K562 (cell line): ENCODE results near the gene CRHR1. TPM values are rescaled to one million over a fixed set of nuclear protein-coding genes. Genes with fewer than 3 reads are reported as not detected.

Experiments used
- ARHGAP35 ChIP-seq: fragments of 450-650 bp; IDR thresholded peaks from 2 replicates; pipeline ENCODE4 v1.6.1; 2018; ENCODE audit not compliant: partially characterized antibody
- ATF1 ChIP-seq, 2 experiments: fragments of 450-650 bp in 1 of 2; IDR thresholded peaks; 2 replicates each; pipeline ENCODE4 v1.6.1; 2016; ENCODE audit warnings: missing compliant biosample characterization in 1 of 2, missing genetic modification characterization in 1 of 2
- DDX20 ChIP-seq: fragments of 450-650 bp; IDR thresholded peaks from 2 replicates; pipeline ENCODE4 v1.6.1; 2016; ENCODE audit warnings: missing genetic modification characterization, low read depth, mild to moderate bottlenecking, missing compliant biosample characterization, moderate library complexity
- ELF4 ChIP-seq: fragments of 450-650 bp; formaldehyde crosslinking; IDR thresholded peaks from 2 replicates; pipeline ENCODE4 v1.4.0; 2022; ENCODE audit warnings: missing genetic modification characterization
- FOSL1 ChIP-seq: fragments of 200-800 bp; sonication (Bioruptor generic); conservative IDR thresholded peaks from 2 replicates; pipeline ENCODE4 v1.6.1; 2016; ENCODE audit warnings: missing genetic modification characterization, missing compliant biosample characterization
- HDAC8 ChIP-seq: fragments of 450-650 bp; IDR thresholded peaks from 2 replicates; pipeline ENCODE4 v1.6.1; 2016; ENCODE audit warnings: mild to moderate bottlenecking, missing genetic modification characterization, moderate library complexity, missing compliant biosample characterization
- HEY1 ChIP-seq: fragments of 250-450 bp; sonication (Bioruptor Pico); IDR thresholded peaks from 2 replicates; pipeline ENCODE4 v1.5.0; 2020; ENCODE audit warnings: mild to moderate bottlenecking, moderate library complexity, borderline replicate concordance
- HIVEP1 ChIP-seq: fragments of 250-450 bp; sonication (Bioruptor Pico); IDR thresholded peaks from 2 replicates; pipeline ENCODE4 v1.4.0; 2020; ENCODE audit warnings: mild to moderate bottlenecking
- HMBOX1 ChIP-seq: sonication (generic); IDR thresholded peaks from 2 replicates; pipeline ENCODE4 v1.6.1; 2016
- KLF6 ChIP-seq: fragments of 250-450 bp; sonication (Bioruptor Pico); IDR thresholded peaks from 2 replicates; pipeline ENCODE4 v1.4.0; 2020; ENCODE audit warnings: mild to moderate bottlenecking, moderate library complexity, borderline replicate concordance
- L3MBTL2 ChIP-seq: fragments of 450-650 bp; IDR thresholded peaks from 2 replicates; pipeline ENCODE4 v1.6.1; 2016; ENCODE audit warnings: mild to moderate bottlenecking, moderate library complexity
- PTRF ChIP-seq: fragments of 450-650 bp; IDR thresholded peaks from 2 replicates; pipeline ENCODE4 v1.6.1; 2016; ENCODE audit warnings: mild to moderate bottlenecking, missing genetic modification characterization, missing compliant biosample characterization
- PTTG1 ChIP-seq: fragments of 450-650 bp; IDR thresholded peaks from 2 replicates; pipeline ENCODE4 v1.6.1; 2016; ENCODE audit warnings: low read depth, mild to moderate bottlenecking, missing genetic modification characterization, missing compliant biosample characterization
- RNF2 ChIP-seq: sonication (generic); IDR thresholded peaks from 2 replicates; pipeline ENCODE4 v1.6.1; 2016
- TEAD2 ChIP-seq: fragments of 450-650 bp; IDR thresholded peaks from 2 replicates; pipeline ENCODE4 v1.6.1; 2016; ENCODE audit warnings: missing genetic modification characterization, control low read depth, missing compliant biosample characterization
- ZC3H11A ChIP-seq: IDR thresholded peaks from 2 replicates; pipeline ENCODE4 v1.6.1; 2012; ENCODE audit warnings: low read depth, low read length, improper control_type of control experiment
- ZNF134 ChIP-seq: fragments of 250-450 bp; sonication (Bioruptor Pico); conservative IDR thresholded peaks from 2 replicates; pipeline ENCODE4 v1.4.0; 2020
- ZNF174 ChIP-seq: fragments of 250-450 bp; sonication (Bioruptor Pico); IDR thresholded peaks from 2 replicates; pipeline ENCODE4 v1.4.0; 2020; ENCODE audit warnings: mild to moderate bottlenecking
- ZNF184 ChIP-seq: sonication (generic); formaldehyde crosslinking; IDR thresholded peaks from 2 replicates; pipeline ENCODE4 v1.5.0; 2020; ENCODE audit warnings: missing genetic modification reagents
- ZNF57 ChIP-seq: fragments of 450-650 bp; formaldehyde crosslinking; IDR thresholded peaks from 2 replicates; pipeline ENCODE4 v1.4.0; 2020; ENCODE audit warnings: mild to moderate bottlenecking, moderate library complexity
- polyA plus RNA-seq, 8 experiments: library from polyadenylated mRNA; depleted of rRNA in 4 of 8; stranded (reverse) in 5 of 8; unstranded in 3 of 8; fragments of >200 nt; fragmentation: Nextera tagmentation in 2 of 8; fragmentation: Illumina TruSeq in 1 of 8; extraction: Ambion mirVana in 2 of 8; extraction: Trizol in 1 of 8; gene quantifications; 2 replicates each; pipeline versions ENCODE4 v1.2.1 to v1.2.3, GENCODE V29; 2011 to 2014; ENCODE audit warnings: inconsistent platforms in 1 of 8, missing spikeins in 1 of 8
- total RNA-seq, 7 experiments: library from RNA; depleted of rRNA in 6 of 7; stranded (reverse); fragments of >200 nt in 6 of 7; fragmentation: Illumina TruSeq in 2 of 7; extraction: Trizol in 2 of 7; gene quantifications; 2 replicates each; pipeline versions ENCODE4 v1.2.1 to v1.2.3, GENCODE V29; 2011 to 2021; ENCODE audit warnings: low replicate concordance in 1 of 7
- TF ChIP-seq, protein P1 (sequence below): fragments of 200-800 bp; sonication (Bioruptor generic); IDR thresholded peaks from 2 replicates; pipeline ENCODE4 v1.6.1; 2017; ENCODE audit warnings: missing genetic modification characterization, missing compliant biosample characterization
- TF ChIP-seq, protein P2 (sequence below): fragments of 250-450 bp; sonication (Bioruptor Pico); IDR thresholded peaks from 2 replicates; pipeline ENCODE4 v1.8.0; 2022; ENCODE audit warnings: moderate library complexity, mild to moderate bottlenecking, inconsistent platforms
- TF ChIP-seq, protein P3 (sequence below): fragments of 450-650 bp; formaldehyde crosslinking; IDR thresholded peaks from 2 replicates; pipeline ENCODE4 v1.4.0; 2020; ENCODE audit warnings: mild to moderate bottlenecking, mixed read lengths

CRHR1 gene
- total and polyA plus RNA-seq, 9 of the 15 experiments (the other 6 are each of a cell fraction or from before 2014, with no cell fraction given): 0.05 TPM; not detected in 8

DNA sequence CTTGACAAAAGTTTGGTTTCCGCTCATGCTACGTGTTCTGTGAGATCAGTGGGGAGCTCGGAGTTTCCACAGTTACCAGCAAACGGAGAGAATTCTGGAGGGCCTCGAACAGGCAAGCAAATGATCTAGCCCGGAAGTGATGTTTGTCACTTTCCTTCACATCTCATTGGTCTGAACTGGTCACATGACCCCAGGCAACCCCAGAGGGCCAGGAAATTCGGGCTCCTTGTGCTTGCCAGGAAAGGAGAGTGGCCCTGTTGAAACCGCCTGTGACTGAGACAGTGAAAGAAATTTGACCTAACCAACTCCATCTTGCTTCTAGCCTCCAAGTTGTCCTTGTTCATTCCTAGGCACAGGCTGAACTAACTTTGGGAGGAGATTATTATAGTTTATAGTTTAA lies 83.6 kb downstream of the CRHR1 start (continued):
- TF ChIP-seq KLF6 (peak; percentile 71; the same call in 1 of the 2 replicates), PTTG1 (tag) (peak; percentile 78), ZC3H11A (no peak), ZNF134 (CRISPR knock-in tag) (0 out of 2 replicates have a peak, but pooled peaks have one; percentile 21), ELF4 (no peak), HEY1 (CRISPR knock-in tag) (no peak), HIVEP1 (CRISPR knock-in tag) (0 out of 2 replicates have a peak, but pooled peaks have one; percentile 26), TEAD2 (tag) (0 out of 2 replicates have a peak, but pooled peaks have one; percentile 10), ARHGAP35 (no peak), ZNF57 (CRISPR knock-in tag) (no peak), ZNF174 (CRISPR knock-in tag) (no peak), L3MBTL2 (peak; percentile 71), ATF1 (CRISPR knock-in tag; IDR thresholded peaks at IDR 0.05) (no peak), ATF1 (tag; IDR thresholded peaks at IDR 0.05) (no peak), HDAC8 (0 out of 2 replicates have a peak, but pooled peaks have one; percentile 47), PTRF (tag) (peak; percentile 64; the same call in 1 of the 2 replicates), ZNF184 (CRISPR knock-in tag) (no peak), HMBOX1 (no peak), RNF2 (no peak), FOSL1 (tag) (no peak), DDX20 (tag) (peak; percentile 72; the same call in 1 of the 2 replicates)
- TF ChIP-seq, protein P1, sequence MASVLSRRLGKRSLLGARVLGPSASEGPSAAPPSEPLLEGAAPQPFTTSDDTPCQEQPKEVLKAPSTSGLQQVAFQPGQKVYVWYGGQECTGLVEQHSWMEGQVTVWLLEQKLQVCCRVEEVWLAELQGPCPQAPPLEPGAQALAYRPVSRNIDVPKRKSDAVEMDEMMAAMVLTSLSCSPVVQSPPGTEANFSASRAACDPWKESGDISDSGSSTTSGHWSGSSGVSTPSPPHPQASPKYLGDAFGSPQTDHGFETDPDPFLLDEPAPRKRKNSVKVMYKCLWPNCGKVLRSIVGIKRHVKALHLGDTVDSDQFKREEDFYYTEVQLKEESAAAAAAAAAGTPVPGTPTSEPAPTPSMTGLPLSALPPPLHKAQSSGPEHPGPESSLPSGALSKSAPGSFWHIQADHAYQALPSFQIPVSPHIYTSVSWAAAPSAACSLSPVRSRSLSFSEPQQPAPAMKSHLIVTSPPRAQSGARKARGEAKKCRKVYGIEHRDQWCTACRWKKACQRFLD (CRISPR knock-in tag): peak; percentile 66; the same call in 1 of the 2 replicates
- TF ChIP-seq, protein P2, sequence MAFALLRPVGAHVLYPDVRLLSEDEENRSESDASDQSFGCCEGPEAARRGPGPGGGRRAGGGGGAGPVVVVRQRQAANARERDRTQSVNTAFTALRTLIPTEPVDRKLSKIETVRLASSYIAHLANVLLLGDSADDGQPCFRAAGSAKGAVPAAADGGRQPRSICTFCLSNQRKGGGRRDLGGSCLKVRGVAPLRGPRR (CRISPR knock-in tag): no peak
- TF ChIP-seq, protein P3, sequence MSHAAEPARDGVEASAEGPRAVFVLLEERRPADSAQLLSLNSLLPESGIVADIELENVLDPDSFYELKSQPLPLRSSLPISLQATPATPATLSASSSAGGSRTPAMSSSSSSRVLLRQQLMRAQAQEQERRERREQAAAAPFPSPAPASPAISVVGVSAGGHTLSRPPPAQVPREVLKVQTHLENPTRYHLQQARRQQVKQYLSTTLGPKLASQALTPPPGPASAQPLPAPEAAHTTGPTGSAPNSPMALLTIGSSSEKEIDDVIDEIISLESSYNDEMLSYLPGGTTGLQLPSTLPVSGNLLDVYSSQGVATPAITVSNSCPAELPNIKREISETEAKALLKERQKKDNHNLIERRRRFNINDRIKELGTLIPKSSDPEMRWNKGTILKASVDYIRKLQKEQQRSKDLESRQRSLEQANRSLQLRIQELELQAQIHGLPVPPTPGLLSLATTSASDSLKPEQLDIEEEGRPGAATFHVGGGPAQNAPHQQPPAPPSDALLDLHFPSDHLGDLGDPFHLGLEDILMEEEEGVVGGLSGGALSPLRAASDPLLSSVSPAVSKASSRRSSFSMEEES (CRISPR knock-in tag): peak; percentile 91
